Gastroesophageal sphincter (tissue), 4 donors: ENCODE data around the gene TMEM209. TPM values are rescaled to one million over a fixed set of nuclear protein-coding genes. Genes with fewer than 3 reads are reported as not detected.

Experiments used
- ATAC-seq: fragments of 150-250 bp; one replicate; pipeline ENCODE4 v1.9.1; 2016; ENCODE audit warnings: mild to moderate bottlenecking, moderate library complexity
- H3K27ac ChIP-seq, 4 donors: fragments of 200-600 bp; sonication (generic) in 3 of 4; 1 replicate in 3 of 4; 2 replicates in 1 of 4; pipeline ENCODE4 v1.5.1; 2016 to 2019
- H3K27me3 ChIP-seq: fragments of 200-600 bp; sonication (generic); one replicate; pipeline ENCODE4 v1.5.1; 2019
- H3K36me3 ChIP-seq, 2 donors: fragments of 200-600 bp; sonication (generic); one replicate each; pipeline ENCODE4 v1.5.1; 2019; ENCODE audit warnings: control low read depth in 1 of 2
- H3K4me1 ChIP-seq, 3 donors: fragments of 200-600 bp; sonication (generic); 1 replicate in 2 of 3; 2 replicates in 1 of 3; pipeline ENCODE4 v1.5.1; 2016 to 2019; ENCODE audit warnings: control low read depth in 2 of 3
- H3K4me3 ChIP-seq, 2 donors: fragments of 200-600 bp; sonication (generic); one replicate each; pipeline ENCODE4 v1.5.1; 2019; ENCODE audit warnings: mild to moderate bottlenecking in 1 of 2, moderate library complexity in 1 of 2
- H3K9me3 ChIP-seq, 3 donors: fragments of 200-600 bp; sonication (generic); one replicate each; pipeline ENCODE4 v1.5.1; 2017 to 2019; ENCODE audit warnings: control low read depth in 2 of 3
- CTCF ChIP-seq, 4 experiments: fragments of 200-600 bp in 2 of 4; fragments of 450-650 bp in 2 of 4; sonication (generic) in 1 of 4; IDR thresholded peaks; one replicate each; pipeline ENCODE4 v1.5.1; 2017 to 2019; ENCODE audit warnings: antibody characterized with exemption in 4 of 4, mild to moderate bottlenecking in 2 of 4, moderate library complexity in 2 of 4
- EP300 ChIP-seq: sonication (generic); formaldehyde crosslinking; IDR thresholded peaks from one replicate; pipeline ENCODE4 v1.6.1; 2017; ENCODE audit warnings: antibody characterized with exemption, mild to moderate bottlenecking
- POLR2A ChIP-seq, 2 donors: fragments of 450-650 bp; IDR thresholded peaks; one replicate each; pipeline ENCODE4 v1.6.1; 2017; ENCODE audit warnings: antibody characterized with exemption in 2 of 2, mild to moderate bottlenecking in 2 of 2, moderate library complexity in 1 of 2
- POLR2AphosphoS5 ChIP-seq: sonication (generic); formaldehyde crosslinking; IDR thresholded peaks from one replicate; pipeline ENCODE4 v1.6.1; 2017; ENCODE audit warnings: antibody characterized with exemption
- WGBS, 2 donors: methylation state at CpG; one replicate each; pipeline ENCODE4 v1.1.5; 2018; ENCODE audit warnings: low coverage in 1 of 2; 5-methylcytosine and 5-hydroxymethylcytosine counted together
- total RNA-seq, 4 donors: library from RNA; depleted of rRNA; stranded (reverse); fragments of >200 nt; gene quantifications; one replicate each; pipeline ENCODE4 v1.1.0, GENCODE V29; 2016

Gene TMEM209
- total RNA-seq, 4 donors from 2014 or later = 5.5 to 13.4 (median 8.2) TPM

GRCh38 chr7:130153211-130153908 is 51.8 kb downstream of the TMEM209 start:
- Histone ChIP-seq H3K27ac (no peak overlapping the region), H3K4me3 (no peak overlapping the region), H3K27me3 (peaks cover 11% of the 10 kb centered on the region), H3K4me1 (peaks cover 0 to 4% (median 0%) of the 10 kb centered on the region in 3 donors), H3K36me3 (peaks cover 0 to 1% of the 10 kb centered on the region in 2 donors), H3K9me3 (peaks cover 0 to 20% (median 0%) of the 10 kb centered on the region in 3 donors)
- ATAC-seq = no peak
- WGBS, 2 donors = 80% methylated on average over 1 of the region's 29 CpGs; no CpG with 5 or more reads in 1 of the 2 donors
- TF ChIP-seq CTCF (IDR thresholded peaks at IDR 0.05) = no peak

GRCh38 chr7:130152493-130153210 is 52.6 kb downstream of the TMEM209 start:
- H3K9me3 ChIP-seq = peaks cover 0 to 18% (median 0%) of the 10 kb centered on the region in 3 donors
- no peak for ATAC-seq
- H3K4me3 ChIP-seq = no peak overlapping the region
- H3K27me3 ChIP-seq = peaks cover 11% of the 10 kb centered on the region
- TF ChIP-seq POLR2AphosphoS5 (no peak), EP300 (no peak), POLR2A (IDR thresholded peaks at IDR 0.05) (no peak), CTCF (IDR thresholded peaks at IDR 0.05) (no peak)
- 67 to 94% methylated on average over 2 to 12 of the region's 17 CpGs for WGBS, 2 donors
- peaks cover 0 to 4% (median 0%) of the 10 kb centered on the region in 3 donors for H3K4me1 ChIP-seq
- H3K27ac ChIP-seq = no peak overlapping the region
- no peaks in the 10 kb centered on the region for H3K36me3 ChIP-seq

GRCh38 chr7:130151591-130152492 is 53.4 kb downstream of the TMEM209 start:
- 83% methylated on average over 5 of the region's 5 CpGs; no CpG with 5 or more reads in 1 of the 2 donors for WGBS, 2 donors
- Histone ChIP-seq H3K4me3 (no peak overlapping the region), H3K27ac (no peak overlapping the region), H3K9me3 (peaks cover 0 to 11% (median 0%) of the 10 kb centered on the region in 3 donors), H3K36me3 (no peaks in the 10 kb centered on the region), H3K4me1 (peaks cover 0 to 4% (median 0%) of the 10 kb centered on the region in 3 donors), H3K27me3 (peaks cover 11% of the 10 kb centered on the region)
- TF ChIP-seq POLR2AphosphoS5 (no peak), CTCF (IDR thresholded peaks at IDR 0.05) (no peak), POLR2A (IDR thresholded peaks at IDR 0.05) (no peak), EP300 (no peak)
- ATAC-seq = no peak

GRCh38 chr7:130150587-130150986 is 54.6 kb downstream of the TMEM209 start:
- TF ChIP-seq POLR2A (IDR thresholded peaks at IDR 0.05) (no peak), POLR2AphosphoS5 (no peak), CTCF (IDR thresholded peaks at IDR 0.05) (no peak), EP300 (no peak)
- Histone ChIP-seq H3K36me3 (no peaks in the 10 kb centered on the region), H3K27ac (no peak overlapping the region), H3K27me3 (peaks cover 11% of the 10 kb centered on the region), H3K4me3 (no peak overlapping the region), H3K9me3 (no peaks in the 10 kb centered on the region), H3K4me1 (peaks cover 0 to 4% (median 0%) of the 10 kb centered on the region in 3 donors)
- ATAC-seq = no peak
- WGBS, 2 donors = 90 to 92% methylated on average over 3 to 11 of the region's 11 CpGs
